DMS53 (cell line): ENCODE results near the gene MYF5.

Experiments used
- DNase-seq: peaks from one replicate; lab custom pipeline; 2025; lab: John Stamatoyannopoulos, UW

The MYF5 gene

GRCh38 chr12:80707830-80708258 is 8.9 kb upstream of the MYF5 start:
- no peak for DNase-seq

DNA sequence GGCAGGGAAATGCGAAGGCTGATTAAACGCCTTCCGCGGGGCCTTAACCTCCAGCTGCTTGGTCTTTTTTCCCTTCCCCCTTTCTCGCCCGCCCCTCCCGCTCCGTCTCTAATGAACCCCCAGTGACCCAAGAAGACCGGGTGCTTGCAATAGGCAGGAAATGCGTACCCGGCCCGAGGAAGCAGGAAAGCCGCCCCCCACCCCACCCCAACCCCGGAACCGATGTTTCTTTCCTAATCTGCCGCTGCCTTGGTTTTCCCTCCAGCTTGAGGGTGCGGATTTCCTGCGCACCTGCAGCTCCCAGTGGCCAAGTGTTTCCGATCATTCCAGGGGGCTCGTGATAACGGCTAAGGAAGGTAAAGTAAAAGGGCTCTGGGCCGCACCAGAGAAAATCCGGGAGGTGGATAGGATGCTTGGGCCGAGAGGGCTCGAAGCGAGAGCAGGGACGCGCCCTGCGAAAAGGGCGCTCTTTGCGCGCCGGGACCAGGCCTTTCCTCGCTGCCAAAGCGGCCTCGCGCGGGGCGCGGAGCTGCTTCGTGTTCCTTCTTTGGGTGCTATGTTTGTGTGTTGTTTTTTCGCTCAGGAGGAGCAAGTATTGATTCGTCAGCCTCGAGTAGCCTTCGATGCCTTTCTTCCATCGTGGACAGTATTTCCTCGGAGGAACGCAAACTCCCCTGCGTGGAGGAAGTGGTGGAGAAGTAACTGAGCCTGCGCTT is 8.3 kb upstream of the MYF5 start:
- no peak for DNase-seq

GRCh38 chr12:80708975-80709328 is 7.8 kb upstream of the MYF5 start:
- DNase-seq: no peak

DNA sequence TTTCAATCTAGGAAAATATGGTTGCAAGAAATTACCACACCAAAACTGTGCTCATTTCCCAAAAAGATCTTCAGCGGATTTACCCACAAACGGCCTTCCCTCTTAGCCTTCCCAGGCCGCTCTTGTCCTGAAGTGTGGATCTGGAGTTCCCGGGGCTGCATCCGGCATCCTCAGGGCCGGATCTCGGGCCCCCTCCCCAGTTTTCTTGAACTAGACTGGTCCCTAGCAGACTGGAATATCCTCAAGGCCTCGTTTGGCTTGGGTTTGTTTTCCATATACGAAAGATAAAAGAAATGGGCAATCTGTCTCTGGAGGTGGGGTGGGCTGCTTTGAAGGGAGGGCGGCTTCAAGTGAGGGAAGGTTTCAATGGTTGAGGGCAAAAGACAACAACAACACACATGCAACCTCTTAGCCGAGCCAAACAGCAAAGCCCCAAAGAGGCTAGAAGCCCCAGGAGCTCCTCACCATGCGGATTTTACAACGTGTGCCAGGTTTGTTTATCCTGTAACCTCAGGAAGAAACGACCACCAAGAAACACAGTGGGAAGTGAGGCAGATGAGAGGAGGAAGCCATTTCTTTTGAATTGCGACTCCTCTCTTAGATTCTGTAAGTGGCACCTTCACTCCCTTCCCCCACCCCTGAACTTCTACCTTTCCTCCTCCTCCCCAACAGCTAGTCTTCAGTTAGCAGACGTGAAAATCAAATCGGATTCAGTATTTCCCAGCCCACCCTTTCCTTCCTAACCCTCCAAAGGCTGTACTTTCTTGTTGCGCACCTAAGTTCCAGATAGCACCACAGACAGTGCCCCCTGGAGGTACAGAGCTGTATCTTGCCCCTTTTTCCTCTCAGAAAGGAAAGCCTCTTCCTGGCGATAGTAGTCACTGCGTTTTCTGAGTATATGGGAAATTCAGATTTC is 6.6 kb upstream of the MYF5 start:
- peak; percentile 52 for DNase-seq

GRCh38 chr12:80710727-80711449 is 5.8 kb upstream of the MYF5 start:
- no peak for DNase-seq

GRCh38 chr12:80711866-80712265 is 4.8 kb upstream of the MYF5 start:
- no peak for DNase-seq

DNA sequence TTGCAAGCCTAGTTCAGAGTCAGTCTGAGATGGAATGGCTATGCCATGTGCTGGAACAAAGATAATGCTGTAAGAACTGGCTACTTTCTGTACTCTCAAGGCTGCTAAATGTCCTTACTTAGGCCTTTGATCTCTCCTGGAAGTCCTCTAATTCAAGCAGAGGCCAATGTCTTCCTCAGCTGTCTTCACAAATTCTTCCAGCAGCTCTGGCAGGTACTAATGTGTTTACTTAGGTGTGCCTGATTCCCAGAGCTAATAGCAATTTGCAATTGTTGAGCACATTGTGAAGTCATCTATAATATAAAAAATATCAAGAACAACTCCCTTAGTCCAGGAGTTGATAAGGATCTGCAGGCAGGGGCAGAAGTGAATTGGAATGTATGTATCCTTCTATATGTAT is 3.8 kb upstream of the MYF5 start:
- no peak for DNase-seq

DNA sequence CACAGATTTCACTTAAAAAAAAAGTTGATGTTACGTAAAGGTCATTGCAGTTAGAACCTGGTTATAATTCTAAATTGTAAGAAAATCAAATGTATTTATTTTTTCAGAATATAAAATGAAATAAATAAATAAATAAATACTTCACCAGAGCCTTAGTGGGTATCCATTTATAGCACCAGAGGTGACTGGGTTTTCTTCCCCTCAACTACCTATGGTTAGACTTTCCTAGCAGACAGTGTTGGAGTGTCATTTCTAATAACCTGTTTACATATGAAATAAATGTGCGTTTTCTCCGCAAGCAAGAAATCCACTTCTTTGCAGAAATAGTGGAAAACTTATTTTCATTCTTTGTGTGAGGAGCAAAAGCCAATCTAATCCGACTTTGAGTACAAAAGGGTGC is 3.3 kb upstream of the MYF5 start:
- no peak for DNase-seq

DNA sequence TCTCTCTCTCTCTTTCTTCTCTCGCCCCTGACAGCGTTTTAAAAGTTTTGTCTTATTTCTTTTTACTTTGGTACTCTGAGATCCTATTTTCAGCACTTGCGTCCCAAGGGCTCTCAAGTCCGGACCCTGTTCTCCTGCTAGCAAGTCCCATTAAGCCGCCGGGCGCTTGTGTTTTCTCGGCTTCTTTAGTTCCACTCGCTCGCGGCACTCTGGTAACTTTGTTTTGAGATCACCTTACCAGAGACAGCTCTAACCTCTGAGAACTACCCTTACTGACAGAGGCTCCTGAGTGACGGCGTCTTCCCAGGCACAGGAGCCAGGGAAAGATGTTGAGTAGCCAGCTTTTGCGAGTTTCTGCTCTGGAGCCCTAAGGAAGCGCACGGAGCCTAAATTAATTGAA is 2.7 kb upstream of the MYF5 start:
- no peak for DNase-seq

DNA sequence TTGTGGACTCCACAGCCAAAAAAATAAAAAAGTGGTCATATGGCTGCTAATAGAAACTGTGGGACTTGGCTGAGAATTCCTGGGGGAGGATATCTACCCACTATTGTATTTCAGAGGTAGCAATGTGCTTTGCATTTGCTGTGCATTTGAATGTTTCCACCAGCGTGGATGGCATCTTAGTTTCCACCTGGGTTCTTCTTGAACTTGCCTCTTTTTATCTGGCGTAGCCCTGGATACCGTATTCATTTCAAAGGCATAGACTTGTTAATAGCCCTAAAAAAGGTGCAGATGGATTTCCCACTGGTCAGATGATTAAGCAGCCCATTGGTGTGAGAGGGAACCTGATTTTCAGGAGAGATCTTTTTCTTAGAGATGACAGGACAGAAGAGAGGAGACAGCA is 1.9 kb upstream of the MYF5 start:
- no peak for DNase-seq

DNA sequence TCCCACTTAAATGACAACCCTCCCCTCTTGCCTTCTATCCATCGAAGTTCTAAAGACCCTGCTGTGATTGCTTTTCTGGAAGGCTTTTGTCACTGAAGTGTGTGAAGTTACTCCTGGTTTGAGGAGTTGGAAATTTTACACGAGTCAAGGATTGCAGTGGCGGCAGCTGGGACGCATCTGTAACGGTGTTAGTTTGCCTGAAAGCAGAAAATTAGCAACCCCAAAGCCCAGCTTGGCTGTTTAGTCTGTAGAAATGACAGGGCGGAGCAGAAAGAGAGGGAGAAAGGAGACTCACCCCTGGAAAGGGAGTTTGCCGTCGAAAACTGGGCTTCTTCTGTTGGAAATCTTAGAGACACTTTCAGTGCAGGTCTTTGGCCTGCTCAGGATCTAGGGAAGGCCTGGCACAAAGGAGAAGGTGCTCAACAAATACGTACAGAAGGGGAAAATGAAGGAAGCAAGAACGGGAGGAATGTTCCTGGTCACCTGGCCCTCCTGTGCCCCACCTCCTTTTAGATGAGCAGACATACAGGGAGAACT is 931 bp upstream of the MYF5 start:
- DNase-seq: no peak

- no peak for DNase-seq
Observed at GRCh38 chr12:80717856-80718255, 1.1 kb downstream of the MYF5 start.

- no peak for DNase-seq
Observed at GRCh38 chr12:80720516-80720915, 3.8 kb downstream of the MYF5 start.

- no peak for DNase-seq
Observed at GRCh38 chr12:80721326-80721725, 4.6 kb downstream of the MYF5 start.

DNA sequence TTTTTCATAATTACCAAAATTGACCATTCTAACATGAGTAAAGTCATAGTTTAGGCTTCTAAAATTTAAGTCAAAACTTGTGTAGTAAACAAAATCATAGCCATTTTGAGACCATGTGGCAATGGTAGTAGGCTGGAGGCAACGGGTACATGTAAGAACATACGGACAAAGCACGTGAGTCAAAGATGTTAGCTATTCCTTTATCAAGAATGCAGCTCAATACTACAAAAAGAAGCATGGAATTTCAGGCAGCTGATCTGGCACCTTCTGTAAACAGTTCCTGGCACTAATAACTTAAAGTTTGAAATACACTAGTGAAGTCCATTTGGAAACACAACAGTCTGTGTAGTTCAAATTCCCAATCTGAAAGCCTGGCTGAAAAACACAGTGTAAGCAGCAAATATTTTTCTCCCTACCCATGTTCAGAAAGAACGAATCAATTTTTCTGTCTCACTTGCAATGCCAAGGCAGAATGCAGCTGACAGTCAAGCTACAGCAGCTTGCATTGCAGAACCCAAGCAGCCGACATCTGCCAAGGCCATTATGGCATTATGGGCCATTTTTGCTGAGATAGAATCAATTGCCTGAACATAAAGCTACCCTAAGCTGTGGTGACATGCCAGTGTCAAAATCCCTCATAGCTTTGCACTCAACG is 29.3 kb downstream of the MYF5 start:
- DNase-seq: no peak

DNA sequence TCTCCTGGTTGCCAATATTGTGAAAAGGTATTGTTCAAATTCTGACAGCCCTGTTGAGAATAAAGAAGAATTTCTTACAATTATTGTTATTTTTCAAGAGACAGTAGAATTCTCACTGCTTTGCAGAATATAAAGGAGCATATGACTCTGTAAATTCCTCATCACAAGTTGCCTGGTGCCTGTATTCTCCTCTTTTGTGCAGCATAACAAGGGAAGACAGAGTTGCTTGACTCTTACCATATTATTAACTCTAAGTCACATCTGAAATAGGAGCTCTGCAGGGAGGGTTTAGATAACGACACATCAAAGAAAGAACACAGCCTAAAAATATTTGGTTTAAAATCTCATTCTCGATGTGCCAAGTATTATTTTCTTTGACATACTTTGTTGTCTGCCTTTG is 31.1 kb downstream of the MYF5 start:
- DNase-seq: no peak

GRCh38 chr12:80749456-80749855 is 32.7 kb downstream of the MYF5 start:
- no peak for DNase-seq

- DNase-seq: no peak
Observed at GRCh38 chr12:80752464-80752863, 35.8 kb downstream of the MYF5 start.

GRCh38 chr12:80754274-80754673 is 37.6 kb downstream of the MYF5 start:
- DNase-seq: no peak

DNA sequence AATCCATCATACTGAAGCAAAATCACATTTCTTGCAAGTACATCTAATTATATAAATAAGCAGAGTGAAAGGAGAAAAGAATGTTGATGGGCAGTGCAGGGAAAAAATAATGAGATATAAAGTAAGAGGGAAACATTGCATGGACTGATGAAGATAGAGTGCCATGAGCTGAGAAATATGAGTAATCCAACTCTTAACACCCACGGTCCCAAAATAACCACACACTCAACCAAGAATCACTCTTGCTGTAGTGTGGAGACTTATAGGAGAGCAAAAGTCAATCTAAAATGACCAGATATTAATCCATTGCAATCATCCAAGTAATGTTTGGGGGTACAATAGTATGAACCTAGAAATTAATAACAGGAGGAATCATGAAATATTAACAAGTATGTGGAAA is 40.2 kb downstream of the MYF5 start:
- no peak for DNase-seq

DNA sequence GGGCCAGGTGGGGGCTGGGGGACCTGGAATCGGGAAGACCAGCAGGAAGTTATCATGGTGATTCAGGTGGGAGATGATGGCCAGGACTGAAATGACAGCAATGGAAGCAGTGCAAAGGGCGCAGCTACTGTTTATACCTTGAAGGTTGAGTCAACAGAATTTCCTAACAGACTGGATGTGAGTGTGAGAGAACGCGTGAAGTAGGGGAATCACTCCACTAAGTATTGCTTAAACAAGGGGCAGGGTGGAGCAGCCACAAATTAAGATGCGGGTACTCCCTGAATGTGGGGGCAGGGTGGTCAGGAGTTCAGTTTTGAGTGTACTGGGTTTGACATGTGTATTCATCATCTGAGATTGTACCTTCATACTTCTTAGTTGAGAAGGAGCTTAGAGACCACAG is 45.1 kb downstream of the MYF5 start:
- no peak for DNase-seq

GRCh38 chr12:80763874-80764273 is 47.2 kb downstream of the MYF5 start:
- DNase-seq: peak; percentile 90
